Neural cell (in vitro differentiated cells): ENCODE results near the gene BLVRB.

Experiments used
- EP300 ChIP-seq: fragments of 450-650 bp; conservative IDR thresholded peaks from 2 replicates; pipeline ENCODE4 v1.6.1; 2014; ENCODE audit warnings: antibody characterized with exemption, mild to moderate bottlenecking, moderate library complexity; ENCODE audit not compliant: poor library complexity, severe bottlenecking
- RAD21 ChIP-seq: fragments of 450-650 bp; conservative IDR thresholded peaks from 2 replicates; pipeline ENCODE4 v1.6.1; 2014; ENCODE audit warnings: antibody characterized with exemption, mild to moderate bottlenecking, moderate library complexity
- TF ChIP-seq, protein P1 (sequence below): fragments of 450-650 bp; IDR thresholded peaks from 2 replicates; pipeline ENCODE4 v1.5.1; 2014; ENCODE audit warnings: antibody characterized with exemption, mild to moderate bottlenecking, moderate library complexity; ENCODE audit not compliant: poor library complexity, severe bottlenecking

DNA sequence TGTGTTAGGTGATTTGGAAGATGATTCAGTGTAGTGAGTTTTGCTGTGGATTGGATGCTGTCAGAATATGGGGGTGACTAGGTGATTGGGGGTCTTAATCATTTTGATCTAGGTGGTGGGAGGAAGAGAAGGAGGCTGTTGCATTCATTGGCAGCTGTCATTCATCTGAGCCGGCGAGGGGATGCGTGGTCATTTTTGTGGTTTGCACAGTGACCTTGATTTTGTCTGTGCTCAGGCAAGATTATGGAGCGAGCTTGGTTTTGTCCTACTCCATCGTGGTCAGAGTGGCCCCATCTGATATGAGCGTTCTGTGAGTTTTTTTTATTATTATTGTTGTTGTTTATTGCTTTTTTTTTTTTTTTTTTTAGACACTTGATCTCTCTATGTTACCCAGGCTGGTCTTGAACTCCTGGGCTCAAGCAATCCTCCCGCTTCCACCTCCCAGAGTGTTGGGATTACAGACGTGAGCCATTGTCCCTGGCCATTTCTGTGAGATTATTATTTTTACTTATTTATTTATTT is 43.3 kb upstream of the BLVRB start:
- TF ChIP-seq, protein P1, sequence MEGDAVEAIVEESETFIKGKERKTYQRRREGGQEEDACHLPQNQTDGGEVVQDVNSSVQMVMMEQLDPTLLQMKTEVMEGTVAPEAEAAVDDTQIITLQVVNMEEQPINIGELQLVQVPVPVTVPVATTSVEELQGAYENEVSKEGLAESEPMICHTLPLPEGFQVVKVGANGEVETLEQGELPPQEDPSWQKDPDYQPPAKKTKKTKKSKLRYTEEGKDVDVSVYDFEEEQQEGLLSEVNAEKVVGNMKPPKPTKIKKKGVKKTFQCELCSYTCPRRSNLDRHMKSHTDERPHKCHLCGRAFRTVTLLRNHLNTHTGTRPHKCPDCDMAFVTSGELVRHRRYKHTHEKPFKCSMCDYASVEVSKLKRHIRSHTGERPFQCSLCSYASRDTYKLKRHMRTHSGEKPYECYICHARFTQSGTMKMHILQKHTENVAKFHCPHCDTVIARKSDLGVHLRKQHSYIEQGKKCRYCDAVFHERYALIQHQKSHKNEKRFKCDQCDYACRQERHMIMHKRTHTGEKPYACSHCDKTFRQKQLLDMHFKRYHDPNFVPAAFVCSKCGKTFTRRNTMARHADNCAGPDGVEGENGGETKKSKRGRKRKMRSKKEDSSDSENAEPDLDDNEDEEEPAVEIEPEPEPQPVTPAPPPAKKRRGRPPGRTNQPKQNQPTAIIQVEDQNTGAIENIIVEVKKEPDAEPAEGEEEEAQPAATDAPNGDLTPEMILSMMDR, result no peak
- TF ChIP-seq RAD21, result no peak
- TF ChIP-seq EP300, result no peak
